Lung (tissue), 12 donors: ENCODE measurements around the gene ESAM. TPM values are rescaled to one million over a fixed set of nuclear protein-coding genes. Genes with fewer than 3 reads are reported as not detected.

ENCODE experiments used
- ATAC-seq: fragments of 200-7000 bp; cut with Tn5 transposase; one replicate; pipeline ENCODE4 v1.9.1; 2020; ENCODE audit warnings: moderate number of reproducible peaks; ENCODE audit not compliant: insufficient read depth, low FRiP score
- DNase-seq, 3 donors: peaks; one replicate each; pipeline ENCODE4 v3.0.0-alpha.2; 2013 to 2017
- H3K27ac ChIP-seq, 2 donors: one replicate each; pipeline ENCODE4 v1.5.1; 2013; ENCODE audit warnings: mild to moderate bottlenecking in 2 of 2, moderate library complexity in 2 of 2, control low read depth in 1 of 2, inconsistent platforms in 1 of 2, low read depth in 1 of 2, low read length in 1 of 2
- H3K27me3 ChIP-seq, 3 donors: one replicate each; pipeline ENCODE4 v1.5.1; 2013; ENCODE audit warnings: low read length in 2 of 3; ENCODE audit not compliant: control insufficient read depth in 3 of 3, insufficient read depth in 3 of 3
- H3K36me3 ChIP-seq, 4 donors: one replicate each; pipeline ENCODE4 v1.5.1; 2013; ENCODE audit warnings: low read length in 4 of 4, mild to moderate bottlenecking in 1 of 4, moderate library complexity in 1 of 4; ENCODE audit not compliant: control insufficient read depth in 4 of 4, insufficient read depth in 4 of 4
- H3K4me1 ChIP-seq, 5 donors: one replicate each; pipeline ENCODE4 v1.5.1; 2013; ENCODE audit warnings: low read length in 5 of 5, mild to moderate bottlenecking in 2 of 5, moderate library complexity in 1 of 5; ENCODE audit not compliant: control insufficient read depth in 5 of 5, insufficient read depth in 5 of 5
- H3K4me3 ChIP-seq: one replicate; pipeline ENCODE4 v1.5.1; 2013; ENCODE audit warnings: mild to moderate bottlenecking, control low read depth, moderate library complexity
- H3K9ac ChIP-seq, 2 donors: one replicate each; pipeline ENCODE4 v1.5.1; 2013; ENCODE audit warnings: low read length in 2 of 2, control low read depth in 1 of 2; ENCODE audit not compliant: insufficient read depth in 1 of 2
- H3K9me3 ChIP-seq, 4 donors: one replicate each; pipeline ENCODE4 v1.5.1; 2013; ENCODE audit warnings: low read length in 3 of 4, mild to moderate bottlenecking in 1 of 4, moderate library complexity in 1 of 4; ENCODE audit not compliant: control insufficient read depth in 4 of 4, insufficient read depth in 3 of 4
- CTCF ChIP-seq: IDR thresholded peaks from 2 replicates; pipeline ENCODE4 v1.5.1; 2012; ENCODE audit warnings: mild to moderate bottlenecking; ENCODE audit errors: control extremely low read depth, extremely low read depth
- WGBS, 2 donors: extraction: QIAGEN DNeasy Blood & Tissue Kit; methylation state at CpG; one replicate each; pipeline ENCODE4 v1.1.7; 2013; 5-methylcytosine and 5-hydroxymethylcytosine counted together
- polyA plus RNA-seq, 2 donors: library from polyadenylated mRNA; stranded (reverse); fragments of 200-250 nt; gene quantifications; one replicate each; pipeline ENCODE4 v1.2.1, GENCODE V29; 2013
- total RNA-seq, 2 donors: library from RNA; depleted of rRNA in 1 of 2; stranded (reverse); fragments of >200 nt in 1 of 2; gene quantifications; one replicate each; pipeline ENCODE4 v1.2.1, GENCODE V29; 2014 to 2021
- donor health status: control.
- donor health status: control.
- donor health status: Bipolar disorder and iron deficiency.
- donor health status: healthy.
- donor health status: DM: yes; HTN: yes; CAD: no.

The ESAM gene
- total and polyA plus RNA-seq, 4 donors, result 77.7 to 142 (median 130) TPM

DNA sequence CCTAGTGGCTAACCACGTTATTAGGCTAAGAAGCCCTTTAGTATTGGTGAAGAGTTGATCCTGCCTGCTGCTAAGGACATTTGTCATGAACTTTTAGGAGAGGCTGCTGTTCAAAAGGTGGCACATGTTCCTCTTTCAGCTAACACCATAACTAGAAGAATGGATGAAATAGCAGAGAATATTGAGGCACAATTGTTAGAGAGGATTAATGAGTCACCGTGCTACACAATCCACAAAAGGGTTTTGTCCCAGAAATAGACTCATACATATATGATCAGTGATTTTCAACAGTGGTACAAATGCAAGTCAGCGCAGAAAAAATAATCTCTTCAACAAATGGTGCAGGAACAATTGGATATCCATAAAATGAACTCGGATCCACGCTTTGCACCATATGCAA, 45.1 kb upstream of the ESAM start:
- 94 to 97% methylated on average over 5 of the region's 5 CpGs for WGBS, 2 donors

DNA sequence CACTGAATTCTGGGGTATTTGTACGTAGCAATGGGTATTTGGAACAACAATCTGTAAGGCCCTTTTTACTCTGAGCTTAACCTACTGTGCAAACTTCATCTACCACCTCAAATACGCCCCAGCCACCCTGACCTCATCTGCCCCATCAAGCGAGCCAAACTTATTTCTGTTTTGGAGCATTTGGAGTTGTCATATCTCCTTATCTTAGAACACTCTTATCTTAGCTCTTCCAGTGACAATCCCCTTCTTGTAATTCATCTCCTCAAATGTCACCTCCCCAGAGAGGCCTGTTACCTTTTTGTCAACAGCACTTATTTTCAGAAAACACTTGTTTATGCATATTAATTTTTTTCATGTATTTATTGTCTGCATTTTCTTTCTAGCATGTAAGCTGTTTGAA, 42.8 kb upstream of the ESAM start:
- WGBS, 2 donors, result 91 to 94% methylated on average over 3 of the region's 3 CpGs
- Histone ChIP-seq H3K9me3 (no peaks in the 10 kb centered on the region), H3K4me3 (no peak overlapping the region), H3K4me1 (peaks cover 0 to 13% (median 0%) of the 10 kb centered on the region in 5 donors), H3K27me3 (no peaks in the 10 kb centered on the region), H3K27ac (no peak overlapping the region), H3K9ac (no peak overlapping the region), H3K36me3 (peaks cover 0 to 4% (median 0%) of the 10 kb centered on the region in 4 donors)
- no peak for TF ChIP-seq CTCF
- no peak for DNase-seq
- ATAC-seq, result no peak

More for the DNA sequence above, 45.1 kb upstream of the ESAM start:
- DNase-seq (no peak), ATAC-seq (no peak)
- Histone ChIP-seq H3K36me3 (peaks cover 0 to 4% (median 0%) of the 10 kb centered on the region in 4 donors), H3K4me1 (no peaks in the 10 kb centered on the region), H3K4me3 (no peak overlapping the region), H3K27ac (no peak overlapping the region), H3K9me3 (no peaks in the 10 kb centered on the region), H3K9ac (no peak overlapping the region), H3K27me3 (no peaks in the 10 kb centered on the region)
- no peak for TF ChIP-seq CTCF

- Histone ChIP-seq H3K36me3 (peaks cover 0 to 3% (median 0%) of the 10 kb centered on the region in 4 donors), H3K4me3 (no peak overlapping the region), H3K27me3 (no peaks in the 10 kb centered on the region), H3K4me1 (peaks cover 0 to 24% (median 7%) of the 10 kb centered on the region in 5 donors), H3K27ac (no peak overlapping the region), H3K9me3 (no peaks in the 10 kb centered on the region), H3K9ac (peak overlapping the region in 1 of 2 donors; percentile 86)
- DNase-seq, result peak in 1 of 3 donors; percentile 4
- WGBS, 2 donors, result 72 to 82% methylated on average over 8 of the region's 8 CpGs
- ATAC-seq, result no peak
- no peak for TF ChIP-seq CTCF
Observed at GRCh38 chr11:124801636-124802312, 39.7 kb upstream of the ESAM start.
